GM12865 (cell line): ENCODE data around the gene FLT1.

Experiments
- DNase-seq: peaks from one replicate; pipeline ENCODE4 v3.0.0; 2010; ENCODE audit warnings: low read depth
- H3K4me3 ChIP-seq: 2 replicates; pipeline ENCODE4 v1.5.1; 2011; ENCODE audit warnings: mild to moderate bottlenecking, low read depth, low read length, control low read depth
- CTCF ChIP-seq: IDR thresholded peaks from 2 replicates; pipeline ENCODE4 v1.5.1; 2011; ENCODE audit warnings: low read length, control low read depth, low read depth, inconsistent platforms; ENCODE audit not compliant: insufficient read depth; ENCODE audit errors: missing control alignments

FLT1 gene

GRCh38 chr13:28320209-28320608, 174.7 kb downstream of the FLT1 start:
- no peak overlapping the region for H3K4me3 ChIP-seq
- no peak for DNase-seq
- TF ChIP-seq CTCF: no peak

GRCh38 chr13:28319528-28319927, 175.4 kb downstream of the FLT1 start:
- DNase-seq: no peak
- no peak for TF ChIP-seq CTCF
- no peak overlapping the region for H3K4me3 ChIP-seq

- H3K4me3 ChIP-seq: no peak overlapping the region
- no peak for DNase-seq
- no peak for TF ChIP-seq CTCF
Observed at GRCh38 chr13:28318496-28318895, 176.4 kb downstream of the FLT1 start.

- TF ChIP-seq CTCF: no peak
- DNase-seq: no peak
Observed at GRCh38 chr13:28316836-28317235, 178.1 kb downstream of the FLT1 start.

GRCh38 chr13:28316129-28316528, 178.8 kb downstream of the FLT1 start:
- no peak overlapping the region for H3K4me3 ChIP-seq
- no peak for TF ChIP-seq CTCF
- DNase-seq: no peak

More at GRCh38 chr13:28316836-28317235, 178.1 kb downstream of the FLT1 start:
- H3K4me3 ChIP-seq: no peak overlapping the region

GRCh38 chr13:28314879-28315278, 180.0 kb downstream of the FLT1 start:
- TF ChIP-seq CTCF: no peak
- H3K4me3 ChIP-seq: no peak overlapping the region
- DNase-seq: no peak

- peak; percentile 41 for DNase-seq
- no peak overlapping the region for H3K4me3 ChIP-seq
- TF ChIP-seq CTCF: no peak
Observed at GRCh38 chr13:28313579-28313978, 181.3 kb downstream of the FLT1 start.
